H9 (cell line): Measurements from ENCODE around the gene EPB41. TPM values are rescaled to one million over a fixed set of nuclear protein-coding genes. Genes with fewer than 3 reads are reported as not detected.
A peak's percentile ranks its signal among the peaks of the same experiment; 100 is the strongest.

Source experiments
- DNase-seq: peaks from one replicate; pipeline ENCODE4 v3.0.0-alpha.2; 2017
- H2AFZ ChIP-seq: one replicate; pipeline ENCODE4 v1.6.1; 2013; ENCODE audit warnings: mild to moderate bottlenecking, low read length, control low read depth, moderate library complexity
- H2AK5ac ChIP-seq: 2 replicates; pipeline ENCODE4 v1.6.1; 2013; ENCODE audit warnings: low read length, control low read depth, mixed read lengths; ENCODE audit not compliant: insufficient read length
- H2BK120ac ChIP-seq: one replicate; pipeline ENCODE4 v1.6.1; 2013; ENCODE audit warnings: low read depth, mild to moderate bottlenecking, low read length, control low read depth, inconsistent platforms; ENCODE audit not compliant: poor library complexity, severe bottlenecking
- H2BK12ac ChIP-seq: 2 replicates; pipeline ENCODE4 v1.6.1; 2013; ENCODE audit warnings: low read length, control low read depth, mixed read lengths, low read depth; ENCODE audit not compliant: insufficient read length
- H2BK15ac ChIP-seq: 2 replicates; pipeline ENCODE4 v1.6.1; 2013; ENCODE audit warnings: low read depth, low read length, control low read depth
- H2BK20ac ChIP-seq: one replicate; pipeline ENCODE4 v1.6.1; 2013; ENCODE audit warnings: low read depth, mild to moderate bottlenecking, low read length, control low read depth, inconsistent platforms; ENCODE audit not compliant: poor library complexity, severe bottlenecking
- H2BK5ac ChIP-seq: 2 replicates; pipeline ENCODE4 v1.6.1; 2013; ENCODE audit warnings: low read length, control low read depth, mixed read lengths; ENCODE audit not compliant: insufficient read length
- H3K14ac ChIP-seq: 2 replicates; pipeline ENCODE4 v1.6.1; 2013; ENCODE audit warnings: low read length, control low read depth; ENCODE audit not compliant: insufficient read depth
- H3K18ac ChIP-seq: 2 replicates; pipeline ENCODE4 v1.6.1; 2013; ENCODE audit warnings: low read depth, mild to moderate bottlenecking, mixed read lengths, low read length, control low read depth; ENCODE audit not compliant: insufficient read length
- H3K23ac ChIP-seq: 2 replicates; pipeline ENCODE4 v1.6.1; 2013; ENCODE audit warnings: low read length, control low read depth, mixed read lengths, low read depth; ENCODE audit not compliant: insufficient read length
- H3K23me2 ChIP-seq: 2 replicates; pipeline ENCODE4 v1.6.1; 2013; ENCODE audit warnings: low read depth, mild to moderate bottlenecking, mixed read lengths, low read length, control low read depth; ENCODE audit not compliant: insufficient read length, poor library complexity, severe bottlenecking
- H3K27ac ChIP-seq: 2 replicates; pipeline ENCODE4 v1.5.1; 2013; ENCODE audit warnings: low read length, control low read depth, mixed read lengths, low read depth; ENCODE audit not compliant: insufficient read length
- H3K27me3 ChIP-seq: 2 replicates; pipeline ENCODE4 v1.6.1; 2013; ENCODE audit warnings: low read length, control low read depth, inconsistent platforms; ENCODE audit not compliant: insufficient read depth
- H3K4ac ChIP-seq: 2 replicates; pipeline ENCODE4 v1.6.1; 2013; ENCODE audit warnings: low read depth, mild to moderate bottlenecking, control low read depth, inconsistent platforms, low read length, moderate library complexity
- H3K4me1 ChIP-seq: 2 replicates; pipeline ENCODE4 v1.6.1; 2013; ENCODE audit warnings: low read length, control low read depth, inconsistent platforms; ENCODE audit not compliant: insufficient read depth
- H3K4me2 ChIP-seq: 2 replicates; pipeline ENCODE4 v1.6.1; 2013; ENCODE audit warnings: low read length, control low read depth, mixed read lengths; ENCODE audit not compliant: insufficient read length, insufficient read depth
- H3K56ac ChIP-seq: 2 replicates; pipeline ENCODE4 v1.6.1; 2013; ENCODE audit warnings: low read depth, mild to moderate bottlenecking, mixed read lengths, low read length, control low read depth; ENCODE audit not compliant: insufficient read length
- H3K79me1 ChIP-seq: 2 replicates; pipeline ENCODE4 v1.6.1; 2013; ENCODE audit warnings: low read depth, mild to moderate bottlenecking, moderate library complexity, low read length, control low read depth, inconsistent platforms; ENCODE audit not compliant: insufficient read depth, poor library complexity, severe bottlenecking
- H3K79me2 ChIP-seq: 2 replicates; pipeline ENCODE4 v1.6.1; 2013; ENCODE audit warnings: low read length, control low read depth, inconsistent platforms; ENCODE audit not compliant: insufficient read depth
- H3K9ac ChIP-seq: 2 replicates; pipeline ENCODE4 v1.6.1; 2013; ENCODE audit warnings: low read length, control low read depth, mixed read lengths; ENCODE audit not compliant: insufficient read length; ENCODE audit errors: extremely low read depth
- H3K9me3 ChIP-seq: one replicate; pipeline ENCODE4 v1.6.1; 2013; ENCODE audit warnings: low read depth, low read length, inconsistent platforms; ENCODE audit not compliant: control insufficient read depth
- H3T11ph ChIP-seq: one replicate; pipeline ENCODE4 v1.6.1; 2013; ENCODE audit warnings: mild to moderate bottlenecking, low read length, control low read depth, inconsistent platforms
- H4K20me1 ChIP-seq: one replicate; pipeline ENCODE4 v1.6.1; 2013; ENCODE audit not compliant: control insufficient read depth, insufficient read length, insufficient read depth
- H4K5ac ChIP-seq: 2 replicates; pipeline ENCODE4 v1.6.1; 2013; ENCODE audit warnings: low read depth, mild to moderate bottlenecking, mixed read lengths, low read length, control low read depth; ENCODE audit not compliant: insufficient read length
- H4K8ac ChIP-seq: replicated peaks from 2 replicates; pipeline ENCODE4 v1.6.1; 2013; ENCODE audit warnings: low read length, control low read depth, mixed read lengths, low read depth; ENCODE audit not compliant: insufficient read length
- H4K91ac ChIP-seq: 2 replicates; pipeline ENCODE4 v1.6.1; 2013; ENCODE audit warnings: low read depth, mild to moderate bottlenecking, moderate library complexity, mixed read lengths, low read length, control low read depth; ENCODE audit not compliant: insufficient read length
- H3K27ac Mint-ChIP-seq, 3 experiments: 2 replicates in 2 of 3; 3 replicates in 1 of 3; pipeline ENCODE4 v1.8.0; 2020 to 2021; ENCODE audit warnings: mixed read lengths in 3 of 3, mild to moderate bottlenecking in 1 of 3, moderate library complexity in 1 of 3
- H3K27me3 Mint-ChIP-seq: 2 replicates; pipeline ENCODE4 v1.8.0; 2021; ENCODE audit warnings: low read depth, mild to moderate bottlenecking, moderate library complexity, mixed read lengths
- H3K36me3 Mint-ChIP-seq, 3 experiments: 2 replicates in 2 of 3; 3 replicates in 1 of 3; pipeline ENCODE4 v1.8.0; 2020 to 2021; ENCODE audit warnings: low read depth in 3 of 3, mixed read lengths in 3 of 3; ENCODE audit not compliant: insufficient read depth in 1 of 3
- H3K4me1 Mint-ChIP-seq, 2 experiments: 2 replicates each; pipeline ENCODE4 v1.8.0; 2020; ENCODE audit warnings: mixed read lengths in 2 of 2
- H3K4me3 Mint-ChIP-seq, 2 experiments: 2 replicates in 1 of 2; 3 replicates in 1 of 2; pipeline ENCODE4 v1.8.0; 2020 to 2021; ENCODE audit warnings: mild to moderate bottlenecking in 2 of 2, mixed read lengths in 2 of 2, moderate library complexity in 1 of 2
- H3K9me3 Mint-ChIP-seq, 2 experiments: 2 replicates in 1 of 2; 3 replicates in 1 of 2; pipeline ENCODE4 v1.8.0; 2020; ENCODE audit warnings: mild to moderate bottlenecking in 2 of 2, mixed read lengths in 2 of 2, moderate library complexity in 1 of 2
- WGBS: extraction: QIAGEN DNeasy Blood & Tissue Kit; methylation state at CpG from one replicate; pipeline ENCODE4 v1.1.7; 2013; ENCODE audit warnings: missing lambda C conversion rate, low lambda C conversion rate, mixed read lengths; ENCODE audit not compliant: insufficient read length; ENCODE audit errors: extremely low coverage; 5-methylcytosine and 5-hydroxymethylcytosine counted together
- total RNA-seq: library from RNA; stranded (reverse); gene quantifications from 2 replicates; pipeline ENCODE4 v1.2.1, GENCODE V29; 2021
- TF ChIP-seq, protein P1 (sequence below): fragments of 200-600 bp; sonication (generic); conservative IDR thresholded peaks from 3 replicates; pipeline ENCODE4 v1.8.0; 2021; ENCODE audit warnings: antibody characterized with exemption, mild to moderate bottlenecking

The EPB41 gene
- total RNA-seq, 1 experiment from 2014 or later, result 75.4 TPM

DNA sequence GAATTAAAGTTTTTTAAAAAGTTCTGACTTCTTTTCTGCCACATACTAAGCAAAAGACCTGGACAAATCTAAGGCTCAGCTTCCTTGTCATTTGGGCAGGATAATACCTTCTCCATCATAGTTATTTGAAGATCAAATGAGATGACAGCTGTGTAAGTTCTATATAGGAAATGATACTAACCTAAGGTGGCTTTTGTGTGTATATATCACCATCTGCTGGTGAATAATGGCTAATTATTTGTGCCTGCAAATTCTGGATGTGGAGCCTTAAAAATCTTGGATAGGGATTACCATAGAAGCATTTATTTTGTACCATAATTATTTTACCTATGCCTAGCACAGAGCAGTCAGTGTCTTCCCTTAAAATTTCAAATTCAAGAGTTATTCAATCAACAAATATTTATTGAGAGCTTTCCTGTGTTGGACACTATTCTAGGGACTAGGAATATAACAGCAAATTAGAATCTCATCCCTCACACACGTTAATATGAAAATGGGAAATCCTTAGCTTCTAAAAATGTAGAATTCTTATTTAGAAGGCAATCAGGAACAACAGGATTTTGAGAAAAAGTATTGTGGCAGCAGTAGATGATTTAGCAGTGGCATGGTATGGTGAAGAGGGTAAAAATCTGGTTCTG lies 119.6 kb downstream of the EPB41 start:
- Histone ChIP-seq H3K18ac (no peak overlapping the region), H3K23me2 (no peaks in the 10 kb centered on the region), H3K56ac (no peak overlapping the region), H4K5ac (no peak overlapping the region), H2BK12ac (no peak overlapping the region), H3K9ac (no peak overlapping the region), H4K91ac (no peak overlapping the region), H4K20me1 (no peaks in the 10 kb centered on the region), H3K79me1 (no peaks in the 10 kb centered on the region), H4K8ac (no peak overlapping the region), H3K4ac (no peak overlapping the region), H2AK5ac (no peak overlapping the region), H3K4me2 (no peak overlapping the region), H2AFZ (no peak overlapping the region), H3T11ph (no peak overlapping the region), H3K79me2 (no peaks in the 10 kb centered on the region), H3K9me3 (no peaks in the 10 kb centered on the region), H3K27me3 (no peaks in the 10 kb centered on the region), H3K14ac (no peak overlapping the region), H3K27ac (no peak overlapping the region), H2BK20ac (no peak overlapping the region), H3K4me1 (no peaks in the 10 kb centered on the region), H2BK15ac (no peak overlapping the region), H3K23ac (no peak overlapping the region), H2BK120ac (no peak overlapping the region), H2BK5ac (no peak overlapping the region)
- H3K27ac Mint-ChIP-seq, result no peak overlapping the region
- WGBS, result no CpG with 5 or more reads among the region's 1 CpG
- H3K4me1 Mint-ChIP-seq, result peaks cover 6 to 9% of the 10 kb centered on the region in 2 experiments
- H3K9me3 Mint-ChIP-seq, result no peaks in the 10 kb centered on the region
- H3K4me3 Mint-ChIP-seq, result no peak overlapping the region
- H3K27me3 Mint-ChIP-seq, result no peaks in the 10 kb centered on the region
- TF ChIP-seq, protein P1, sequence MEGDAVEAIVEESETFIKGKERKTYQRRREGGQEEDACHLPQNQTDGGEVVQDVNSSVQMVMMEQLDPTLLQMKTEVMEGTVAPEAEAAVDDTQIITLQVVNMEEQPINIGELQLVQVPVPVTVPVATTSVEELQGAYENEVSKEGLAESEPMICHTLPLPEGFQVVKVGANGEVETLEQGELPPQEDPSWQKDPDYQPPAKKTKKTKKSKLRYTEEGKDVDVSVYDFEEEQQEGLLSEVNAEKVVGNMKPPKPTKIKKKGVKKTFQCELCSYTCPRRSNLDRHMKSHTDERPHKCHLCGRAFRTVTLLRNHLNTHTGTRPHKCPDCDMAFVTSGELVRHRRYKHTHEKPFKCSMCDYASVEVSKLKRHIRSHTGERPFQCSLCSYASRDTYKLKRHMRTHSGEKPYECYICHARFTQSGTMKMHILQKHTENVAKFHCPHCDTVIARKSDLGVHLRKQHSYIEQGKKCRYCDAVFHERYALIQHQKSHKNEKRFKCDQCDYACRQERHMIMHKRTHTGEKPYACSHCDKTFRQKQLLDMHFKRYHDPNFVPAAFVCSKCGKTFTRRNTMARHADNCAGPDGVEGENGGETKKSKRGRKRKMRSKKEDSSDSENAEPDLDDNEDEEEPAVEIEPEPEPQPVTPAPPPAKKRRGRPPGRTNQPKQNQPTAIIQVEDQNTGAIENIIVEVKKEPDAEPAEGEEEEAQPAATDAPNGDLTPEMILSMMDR, result peak; percentile 72
- no peak for DNase-seq
- H3K36me3 Mint-ChIP-seq, result peaks cover 3 to 20% (median 9%) of the 10 kb centered on the region in 3 experiments; a peak in 5 of 7 replicates
